Hepatic stellate cell (primary cell): ENCODE measurements around the gene TPI1.
"Not testable (repeated sequence)": the region's sequence is repeated elsewhere in the genome, so short reads cannot be mapped to it uniquely, and the experiment has no call there.

ENCODE experiments used
- DNase-seq: peaks from one replicate; pipeline ENCODE4 v3.0.0; 2011; ENCODE audit warnings: low spot score

Gene TPI1

DNA sequence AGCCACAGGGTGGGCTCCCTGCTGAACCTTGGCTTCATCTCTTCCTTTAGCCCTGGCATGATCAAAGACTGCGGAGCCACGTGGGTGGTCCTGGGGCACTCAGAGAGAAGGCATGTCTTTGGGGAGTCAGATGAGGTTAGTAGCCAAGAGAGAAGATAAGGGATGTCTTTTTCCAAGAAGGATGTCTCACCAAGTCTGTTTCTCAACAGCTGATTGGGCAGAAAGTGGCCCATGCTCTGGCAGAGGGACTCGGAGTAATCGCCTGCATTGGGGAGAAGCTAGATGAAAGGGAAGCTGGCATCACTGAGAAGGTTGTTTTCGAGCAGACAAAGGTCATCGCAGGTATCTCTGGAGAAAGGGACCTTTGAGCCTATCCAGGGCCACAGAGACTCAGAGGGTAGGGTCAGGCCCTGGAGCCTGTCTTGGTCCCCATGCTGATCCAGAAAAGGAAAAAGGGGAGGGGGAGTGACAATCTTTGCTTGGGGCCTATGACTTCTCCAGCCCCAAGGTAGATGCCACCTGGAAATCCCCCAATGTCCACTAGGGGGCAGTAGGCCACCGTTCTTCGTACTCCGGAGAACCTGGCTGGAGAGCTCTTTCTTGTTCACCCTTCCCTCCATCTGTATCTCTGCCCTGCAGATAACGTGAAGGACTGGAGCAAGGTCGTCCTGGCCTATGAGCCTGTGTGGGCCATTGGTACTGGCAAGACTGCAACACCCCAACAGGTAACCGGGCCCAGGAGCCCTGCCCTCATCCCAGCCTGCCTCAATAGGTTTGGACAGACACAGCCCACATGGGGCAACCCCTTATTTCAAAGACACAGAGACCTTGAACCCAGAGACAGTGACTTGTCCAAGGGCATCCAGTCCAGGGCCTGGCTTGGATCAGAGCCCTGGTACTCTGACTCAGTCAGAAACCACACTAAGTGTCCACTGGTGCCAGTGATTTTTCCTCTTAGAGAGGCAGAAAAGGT lies 2.0 kb downstream of the TPI1 start:
- peak; percentile 83 for DNase-seq

DNA sequence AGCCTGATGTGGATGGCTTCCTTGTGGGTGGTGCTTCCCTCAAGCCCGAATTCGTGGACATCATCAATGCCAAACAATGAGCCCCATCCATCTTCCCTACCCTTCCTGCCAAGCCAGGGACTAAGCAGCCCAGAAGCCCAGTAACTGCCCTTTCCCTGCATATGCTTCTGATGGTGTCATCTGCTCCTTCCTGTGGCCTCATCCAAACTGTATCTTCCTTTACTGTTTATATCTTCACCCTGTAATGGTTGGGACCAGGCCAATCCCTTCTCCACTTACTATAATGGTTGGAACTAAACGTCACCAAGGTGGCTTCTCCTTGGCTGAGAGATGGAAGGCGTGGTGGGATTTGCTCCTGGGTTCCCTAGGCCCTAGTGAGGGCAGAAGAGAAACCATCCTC lies 3.0 kb downstream of the TPI1 start:
- not testable (repeated sequence) for DNase-seq

DNA sequence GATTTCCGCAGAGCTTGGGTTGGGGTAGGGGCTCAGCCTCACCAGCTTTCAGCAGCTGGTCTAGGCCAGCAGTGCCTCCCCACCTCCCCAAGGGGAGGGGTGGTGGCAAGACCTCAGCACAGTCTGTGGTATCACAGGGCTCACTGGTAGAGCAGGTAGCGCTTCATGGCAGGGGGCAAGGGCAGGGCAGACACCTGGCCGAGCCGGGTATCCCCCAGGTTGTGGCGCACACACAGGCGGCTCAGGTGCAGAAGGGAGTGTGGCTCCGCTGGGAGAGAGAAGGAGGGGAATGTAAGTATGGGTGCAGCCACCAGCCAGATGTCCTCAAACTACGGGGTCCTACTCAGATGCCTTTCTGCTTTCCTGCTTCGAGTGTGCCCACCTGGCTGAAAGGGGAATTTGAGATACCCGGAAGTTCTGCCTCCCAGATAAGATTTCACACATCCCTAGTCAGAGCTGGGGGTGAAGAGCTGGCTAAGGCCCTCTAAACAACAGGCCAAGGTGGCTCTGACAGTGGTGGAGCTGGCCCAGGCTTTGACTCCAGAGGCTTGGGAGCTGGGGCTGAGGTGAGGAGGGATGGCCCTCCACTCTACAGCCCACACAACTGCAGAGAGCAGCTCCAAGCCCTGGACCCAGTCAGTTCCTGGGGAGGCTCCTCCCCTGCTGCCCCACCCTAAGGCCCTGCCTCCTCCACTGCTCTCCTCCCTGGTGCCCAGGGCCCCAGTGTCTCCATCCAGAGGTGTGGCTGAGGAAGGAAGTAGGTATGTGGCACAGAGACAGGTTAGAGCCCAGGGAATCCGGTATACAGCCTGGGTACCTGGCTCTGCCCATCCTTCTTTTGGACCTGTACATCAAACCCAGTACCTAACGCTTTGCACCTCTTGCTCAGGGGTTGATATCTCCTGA lies 4.0 kb downstream of the TPI1 start:
- peak; percentile 44 for DNase-seq

DNA sequence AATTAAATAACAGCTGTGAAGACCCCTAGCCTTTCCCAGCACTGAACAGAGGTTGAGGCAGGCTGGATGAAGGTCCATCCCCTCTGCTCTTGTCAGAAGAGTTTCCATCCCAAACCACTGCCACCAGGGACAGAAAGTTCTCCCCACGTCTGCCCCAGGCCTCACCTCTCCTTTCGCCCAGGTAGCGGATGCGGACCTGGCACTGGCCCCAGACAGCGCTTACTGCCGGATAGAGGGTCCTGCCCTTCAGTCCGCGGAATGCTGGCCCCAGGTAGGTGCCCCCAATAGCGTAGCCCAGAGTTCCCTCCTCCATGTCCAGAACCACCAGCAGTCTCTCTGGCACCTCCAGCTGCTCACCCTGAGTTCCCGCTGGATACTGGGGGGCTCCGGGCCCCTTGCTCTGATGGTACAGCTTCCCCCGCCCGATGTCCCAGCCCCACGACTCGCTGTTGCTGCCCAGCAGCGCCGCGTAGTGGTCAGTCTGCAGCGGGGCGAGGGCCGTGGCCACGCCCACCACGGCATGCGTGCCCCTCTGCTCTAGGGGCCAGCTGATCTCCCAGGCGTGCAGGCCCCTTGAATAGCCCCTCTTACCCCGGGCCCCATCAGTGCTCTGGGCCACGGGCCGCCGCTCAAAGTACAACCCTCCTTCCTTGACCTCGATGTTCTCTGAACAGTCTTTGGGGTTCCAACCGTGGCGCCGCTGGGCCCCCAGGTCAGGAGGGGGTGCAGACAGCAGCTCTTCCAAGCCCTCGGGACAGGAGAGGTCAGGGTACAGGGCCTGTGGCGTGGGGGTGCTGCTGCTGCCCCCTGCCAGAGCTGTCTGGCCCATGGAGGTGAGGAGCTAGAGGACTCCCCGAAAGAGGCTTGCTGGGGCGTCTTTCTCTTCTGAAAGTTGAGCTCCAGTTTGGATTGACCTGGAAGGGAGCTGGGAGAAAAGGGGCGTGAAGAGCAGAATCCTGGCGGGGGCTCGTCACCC lies 5.0 kb downstream of the TPI1 start:
- DNase-seq, result peak; percentile 90

DNA sequence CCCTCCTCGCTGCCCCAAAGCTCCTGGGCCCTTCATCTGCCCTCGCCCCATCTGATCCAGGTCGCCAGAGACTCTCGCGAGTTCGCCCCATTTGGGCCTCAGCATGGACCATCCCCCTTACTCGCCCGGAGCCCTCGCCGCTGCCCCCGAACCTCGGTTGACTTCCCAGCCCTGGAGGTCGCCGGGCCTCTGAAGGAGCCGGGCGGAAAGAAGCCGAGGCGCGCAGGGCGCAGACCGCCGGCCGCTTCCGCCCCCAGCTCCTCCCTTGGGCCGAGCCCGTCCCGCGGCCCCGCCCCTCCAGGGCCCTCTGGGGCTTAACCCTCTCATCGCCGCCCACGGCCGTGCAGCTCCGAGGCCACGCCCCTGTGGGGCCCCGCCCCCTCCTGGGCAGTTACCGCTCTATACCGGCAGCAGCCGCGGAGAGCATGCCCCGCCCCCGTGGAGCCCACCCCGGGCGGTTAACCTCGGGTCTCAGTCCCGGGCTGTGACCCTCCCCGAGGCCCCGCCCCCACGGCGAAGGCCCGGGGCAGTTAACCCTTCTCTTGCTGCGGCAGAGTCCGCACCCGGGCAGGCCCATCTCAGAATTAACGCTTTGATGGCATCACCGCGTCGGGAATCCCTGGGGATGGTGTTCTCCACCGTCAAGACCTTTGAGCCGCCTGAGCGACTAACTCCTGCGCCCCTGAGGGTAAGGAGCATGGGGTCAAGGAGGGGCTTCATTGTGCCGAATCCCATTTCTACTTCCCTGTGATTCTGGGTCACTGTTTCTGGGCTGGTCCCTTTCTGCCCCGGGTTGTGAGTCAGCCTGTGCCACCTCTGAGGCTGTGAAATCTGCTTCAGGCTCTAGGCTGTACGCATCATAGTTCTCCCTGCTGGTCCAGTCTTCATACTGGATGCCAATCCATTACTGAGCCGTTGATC lies 6.0 kb downstream of the TPI1 start, which contains the start of gene SPSB2:
Gene SPSB2 (minus strand): TSS at position 210 of the 921 bp plus-strand sequence. CDS start 402 bp downstream, outside the sequence.
- peak; percentile 95 for DNase-seq

DNA sequence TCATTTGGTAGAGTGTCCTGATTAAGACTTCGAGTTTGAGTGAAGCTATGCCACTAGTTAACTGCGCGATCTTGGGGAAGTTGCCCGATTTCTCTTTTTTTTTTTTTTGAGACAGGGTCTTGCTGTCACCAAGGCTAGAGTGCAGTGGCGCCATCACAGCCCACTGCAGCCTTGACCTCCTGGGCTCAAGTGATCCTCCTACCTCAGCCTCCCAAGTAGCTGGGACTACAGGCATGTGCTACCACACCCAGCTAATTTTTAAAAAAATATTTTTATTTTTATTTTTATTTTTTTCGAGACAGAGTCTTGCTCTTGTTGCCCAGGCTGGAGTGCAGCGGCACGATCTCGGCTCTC lies 6.7 kb downstream of the TPI1 start:
- DNase-seq, result not testable (repeated sequence)

DNA sequence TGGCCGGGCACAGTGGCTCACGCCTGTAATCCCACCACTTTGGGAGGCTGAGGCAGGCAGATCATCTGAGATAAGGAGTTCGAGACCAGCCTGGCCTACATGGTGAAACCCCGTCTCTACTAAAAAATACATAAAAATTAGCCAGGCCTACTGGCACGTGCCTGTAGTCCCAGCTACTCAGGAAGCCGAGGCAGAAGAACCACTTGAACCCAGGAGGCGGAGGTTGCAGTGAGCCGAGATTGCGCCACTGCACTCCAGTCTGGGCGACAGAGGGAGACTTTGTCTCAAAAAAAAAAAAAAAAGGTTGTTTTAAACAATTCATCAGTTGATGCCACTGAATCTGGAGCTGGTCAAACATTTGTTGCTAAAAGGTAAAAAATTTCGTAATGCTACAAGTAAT lies 12.5 kb downstream of the TPI1 start:
- not testable (repeated sequence) for DNase-seq

DNA sequence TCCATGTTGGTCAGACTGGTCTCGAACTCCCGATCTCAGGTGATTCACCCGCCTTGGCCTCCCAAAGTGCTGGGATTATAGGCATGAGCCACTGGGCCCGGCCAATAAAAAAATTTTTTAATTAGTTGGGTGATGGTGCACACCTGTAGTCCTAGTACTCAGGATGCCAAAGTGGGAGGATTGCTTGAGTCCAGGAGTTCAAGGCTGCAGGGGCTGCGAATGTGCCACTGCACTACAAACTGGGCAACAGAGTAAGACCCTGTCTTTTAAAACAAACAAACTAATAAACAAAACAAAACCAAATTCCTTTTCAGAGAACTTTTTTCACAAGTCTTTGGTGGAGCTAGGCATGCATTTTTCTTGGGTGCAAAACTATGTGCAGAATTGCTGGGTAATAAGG lies 15.9 kb downstream of the TPI1 start:
- no peak for DNase-seq

DNA sequence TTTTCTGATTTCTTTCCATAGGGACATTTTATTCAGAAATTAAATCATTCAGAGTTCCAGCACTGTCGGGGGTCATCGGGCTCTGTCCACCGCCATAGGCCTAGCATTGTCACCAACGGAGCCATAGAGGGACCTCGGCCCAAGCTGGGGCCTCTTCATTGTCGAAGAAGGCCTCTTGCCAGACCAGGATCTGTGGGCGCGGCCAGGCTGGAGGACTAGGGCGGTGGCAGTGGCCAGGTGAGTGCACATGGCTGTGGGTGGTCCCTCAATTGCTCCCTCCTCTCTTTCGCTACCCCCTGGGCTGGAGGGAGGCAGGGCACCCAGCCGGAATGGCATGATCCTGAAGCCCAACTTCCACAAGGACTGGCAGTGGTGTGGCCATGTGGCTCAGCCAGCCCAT lies 16.4 kb downstream of the TPI1 start:
- no peak for DNase-seq

DNA sequence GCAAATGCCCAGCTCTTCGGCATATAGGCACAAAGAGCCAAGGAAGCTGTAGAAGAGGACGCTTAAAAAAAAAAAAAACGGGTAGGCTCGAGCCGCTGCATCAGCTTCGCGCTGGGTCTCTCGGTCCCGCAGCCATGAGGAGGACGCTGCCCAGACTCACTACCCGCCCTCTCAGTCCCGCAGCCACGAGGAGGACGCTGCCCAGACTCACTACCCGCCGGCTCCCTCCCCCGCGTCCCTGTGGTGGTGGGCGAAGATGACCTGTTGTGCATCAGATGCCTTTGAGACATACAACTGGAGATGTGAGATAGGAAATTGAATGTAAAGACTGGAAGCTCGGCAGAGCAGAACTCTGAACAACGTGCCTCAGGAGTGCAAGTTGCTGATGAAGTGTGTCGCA lies 17.2 kb downstream of the TPI1 start:
- DNase-seq, result no peak

DNA sequence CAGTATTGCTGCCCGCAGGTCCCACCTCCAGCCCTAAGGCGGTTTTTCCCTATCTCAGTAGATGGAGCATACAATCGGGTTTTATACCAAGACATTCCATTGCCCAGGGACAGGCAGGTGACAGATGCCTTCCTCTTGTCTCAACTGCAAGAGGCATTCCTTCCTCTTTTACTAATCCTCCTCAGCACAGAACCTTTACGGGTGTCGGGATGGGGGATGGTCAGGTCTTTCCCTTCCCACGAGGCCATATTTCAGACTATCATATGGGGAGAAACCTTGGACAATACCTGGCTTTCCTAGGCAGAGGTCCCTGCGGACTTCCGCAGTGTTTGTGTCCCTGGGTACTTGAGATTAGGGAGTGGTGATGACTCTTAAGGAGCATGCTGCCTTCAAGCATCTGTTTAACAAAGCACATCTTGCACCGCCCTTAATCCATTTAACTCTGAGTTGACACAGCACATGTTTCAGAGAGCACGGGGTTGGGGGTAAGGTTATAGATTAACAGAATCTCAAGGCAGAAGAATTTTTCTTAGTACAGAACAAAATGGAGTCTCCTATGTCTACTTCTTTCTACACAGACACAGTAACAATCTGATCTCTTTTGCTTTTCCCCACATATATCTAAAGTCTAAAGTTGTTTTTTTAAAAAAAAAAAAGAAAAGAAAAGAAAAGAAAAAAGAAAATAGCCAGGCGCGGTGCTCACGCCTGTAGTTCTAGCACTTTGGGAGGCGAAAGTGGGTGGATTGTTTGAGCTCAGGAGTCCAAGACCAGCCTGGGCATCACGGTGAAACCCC lies 19.1 kb downstream of the TPI1 start:
- not testable (repeated sequence) for DNase-seq

DNA sequence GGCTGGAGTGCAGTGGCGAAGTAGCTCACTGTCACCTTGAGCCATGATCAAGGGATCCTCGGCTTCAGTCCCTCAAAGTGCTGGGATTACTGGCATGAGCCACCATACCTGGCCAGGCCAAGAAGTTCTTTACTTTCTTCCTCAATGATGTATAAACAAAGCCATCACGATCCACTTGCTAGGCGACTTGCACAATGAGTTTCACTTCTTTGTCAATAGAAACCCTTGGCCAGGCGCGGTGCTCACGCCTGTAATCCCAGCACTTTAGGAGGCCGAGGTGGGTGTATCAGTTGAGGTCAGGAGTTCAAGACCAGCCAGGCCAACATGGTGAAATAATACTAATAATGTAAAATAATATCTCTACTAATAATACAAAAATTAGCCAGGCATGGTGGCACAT lies 20.1 kb downstream of the TPI1 start:
- DNase-seq, result no peak

DNA sequence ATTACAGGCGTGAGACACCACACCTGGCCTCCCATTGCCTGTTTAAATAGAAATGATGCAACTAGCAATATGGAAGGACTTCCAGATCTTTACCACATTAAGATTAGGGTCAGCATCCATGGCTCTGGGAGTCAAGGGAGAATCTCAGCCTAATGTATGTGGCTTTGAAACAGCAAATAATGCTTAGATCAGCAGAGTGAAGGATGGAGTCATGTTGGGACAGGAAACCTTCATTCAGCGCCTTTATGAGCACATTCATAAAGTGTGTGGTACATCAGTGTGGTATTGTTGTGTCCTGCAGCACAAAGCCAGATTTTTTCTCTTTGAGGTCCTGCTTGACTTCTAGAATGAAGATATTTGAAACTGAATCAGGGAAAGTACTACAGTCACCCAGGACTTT lies 21.0 kb downstream of the TPI1 start:
- DNase-seq, result no peak

DNA sequence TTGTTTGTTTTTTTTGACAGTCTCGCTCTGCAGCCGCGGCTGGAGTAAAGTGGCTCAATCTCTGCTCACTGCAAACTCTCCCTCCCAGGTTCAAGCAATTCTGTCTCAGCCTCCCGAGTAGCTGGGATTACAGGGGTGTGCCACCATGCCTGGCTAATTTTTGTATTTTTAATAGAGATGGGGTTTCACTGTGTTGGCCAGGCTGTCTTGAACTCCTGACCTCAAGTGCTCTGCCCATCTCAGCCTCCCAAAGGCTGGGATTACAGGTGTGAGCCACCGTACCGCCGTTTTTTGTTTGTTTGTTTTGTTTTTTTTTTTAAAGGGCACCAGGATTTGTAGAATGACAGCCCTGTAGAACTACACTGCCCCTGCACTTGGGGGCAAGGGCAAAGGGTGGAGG lies 21.5 kb downstream of the TPI1 start:
- not testable (repeated sequence) for DNase-seq

DNA sequence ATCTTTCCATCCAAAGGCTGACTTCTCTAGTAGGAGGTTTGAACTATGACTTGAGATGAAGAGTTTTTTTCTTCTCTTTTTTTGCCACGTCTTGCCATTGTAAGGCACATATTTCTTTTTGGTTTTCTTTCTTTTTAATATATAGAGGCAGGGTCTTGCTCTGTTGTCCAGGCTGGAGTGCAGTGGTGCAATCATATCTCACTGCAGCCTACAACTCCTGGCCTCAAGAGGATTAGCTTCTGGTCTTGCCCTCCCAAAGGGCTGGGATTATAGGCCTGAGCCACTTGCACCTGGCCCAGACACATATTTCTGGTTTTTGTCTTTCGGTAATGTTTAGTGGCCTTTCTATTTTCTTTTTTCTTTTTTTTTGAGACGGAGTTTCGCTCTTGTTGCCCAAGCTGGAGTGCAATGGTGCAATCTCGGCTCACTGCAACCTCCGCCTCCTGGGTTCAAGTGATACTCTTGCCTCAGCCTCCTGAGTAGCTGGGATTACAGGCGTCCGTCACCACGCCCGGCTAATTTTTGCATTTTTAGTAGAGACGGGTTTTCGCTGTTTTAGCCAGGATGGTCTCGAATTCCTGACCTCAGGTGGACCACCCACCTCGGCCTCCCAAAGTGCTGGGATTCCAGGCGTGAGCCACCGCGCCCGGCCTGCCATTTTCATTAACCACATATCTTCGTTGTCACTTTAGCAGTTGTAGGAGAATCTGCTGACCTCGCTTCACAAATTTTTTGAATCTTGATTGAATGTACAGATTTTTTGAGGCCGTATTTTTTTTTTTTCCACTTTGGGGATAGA lies 22.6 kb downstream of the TPI1 start:
- not testable (repeated sequence) for DNase-seq

DNA sequence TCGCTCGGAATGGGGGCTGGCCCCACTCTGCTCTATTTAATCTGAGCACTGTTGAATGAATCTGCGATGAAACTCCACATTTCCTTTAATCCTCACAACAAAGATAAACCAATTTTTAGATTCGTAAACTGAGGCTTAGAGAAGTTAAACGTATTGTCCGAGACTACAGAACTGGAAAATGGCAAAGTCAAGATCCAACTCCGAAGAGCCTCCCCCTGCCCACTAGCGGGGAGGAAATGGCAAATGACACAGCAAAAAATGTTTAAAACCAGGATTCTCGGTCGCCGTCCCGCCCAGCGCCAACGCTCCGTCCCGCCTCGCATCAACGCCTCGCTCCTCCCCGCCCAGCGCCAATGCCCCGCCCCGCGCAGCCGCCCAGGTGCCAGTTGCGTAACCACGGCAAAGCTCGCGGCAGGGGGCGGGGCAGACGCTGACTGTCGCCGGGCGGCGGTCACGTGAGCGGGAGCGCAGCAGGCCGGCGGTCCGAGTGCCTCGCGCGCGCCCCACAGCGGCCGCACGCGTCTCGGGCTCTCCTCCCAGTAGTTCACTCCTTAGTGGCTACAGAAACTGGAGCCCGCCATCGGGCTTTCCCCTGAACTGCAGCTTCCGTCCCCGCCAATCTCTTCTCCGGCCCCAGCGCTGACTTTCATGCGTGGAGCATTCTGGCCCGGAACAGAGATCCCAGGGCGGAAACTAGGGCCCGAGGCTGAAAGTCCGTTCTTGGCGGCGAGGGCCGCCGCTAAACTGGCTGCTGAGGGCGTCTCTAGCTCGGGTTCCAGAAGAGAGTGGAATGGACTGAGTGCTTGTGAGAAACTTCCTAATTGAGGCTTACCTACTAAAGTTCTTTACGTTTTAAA lies 23.7 kb downstream of the TPI1 start:
- DNase-seq, result peak; percentile 94

DNA sequence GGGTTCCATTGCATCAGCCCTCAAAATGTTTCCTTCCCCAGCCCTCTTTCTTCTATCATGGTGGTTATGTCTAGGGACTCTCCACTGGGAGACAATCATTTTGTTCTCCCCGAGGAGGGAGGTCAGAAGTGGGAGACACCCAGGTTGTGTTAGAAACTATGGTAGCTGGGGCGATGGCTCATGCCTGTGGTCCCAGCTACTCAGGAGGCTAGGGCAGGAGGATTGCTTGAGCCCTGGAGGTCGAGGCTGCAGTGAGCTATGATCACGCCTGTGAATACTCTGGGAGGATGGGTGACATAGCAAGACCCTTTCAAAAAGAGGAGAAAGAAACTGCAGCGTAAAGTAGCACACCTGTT lies 24.3 kb downstream of the TPI1 start:
- no peak for DNase-seq

DNA sequence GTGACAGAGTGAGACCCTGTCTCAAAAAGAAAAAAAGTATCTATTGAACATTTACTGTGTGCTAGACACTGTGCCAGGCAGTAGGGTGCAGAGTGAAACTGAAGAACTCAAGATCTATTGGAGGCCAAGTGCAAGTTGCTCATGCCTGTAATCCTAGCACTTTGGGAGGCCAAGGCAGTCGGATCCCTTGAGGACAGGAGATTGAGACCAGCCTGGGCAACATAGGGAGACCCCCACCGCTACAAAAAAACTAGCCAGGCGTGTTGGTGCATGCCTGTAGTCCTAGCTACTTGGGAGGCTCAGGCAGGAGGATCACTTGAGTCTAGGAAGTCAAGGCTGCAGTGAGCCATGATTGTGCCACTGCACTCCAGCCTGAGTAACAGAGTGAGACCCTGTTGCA lies 25.4 kb downstream of the TPI1 start:
- not testable (repeated sequence) for DNase-seq
